ENCODE results near the gene ARHGEF4.

ARHGEF4 gene

GRCh38 chr2:130847776-130848525, 11.2 kb downstream of the ARHGEF4 start:
- Histone ChIP-seq H3K9ac (ENCODE audit: low read length) (no peak overlapping the region), H3K9me2 (replicated peaks; ENCODE audit: insufficient read depth, low read length) (no peaks in the 10 kb centered on the region), H3K36me3 (replicated peaks; ENCODE audit: insufficient read depth, low read length) (no peaks in the 10 kb centered on the region), H3K4me3 (ENCODE audit: low read length) (no peak overlapping the region), H3K27me3 (replicated peaks; ENCODE audit: insufficient read depth, low read length) (no peaks in the 10 kb centered on the region), H3K4me1 (ENCODE audit: low read length) (no peaks in the 10 kb centered on the region), H4K20me1 (ENCODE audit: insufficient read depth, low read length) (no peaks in the 10 kb centered on the region), H3F3A (ENCODE audit: insufficient read depth, low read length) (no peaks in the 10 kb centered on the region), H3K4me2 (ENCODE audit: low read depth, low read length) (no peak overlapping the region), H2AFZ (ENCODE audit: low read length) (no peak overlapping the region), H3K27ac (ENCODE audit: low read length) (no peak overlapping the region), H3K79me2 (ENCODE audit: low read length) (no peaks in the 10 kb centered on the region), H3K9me3 (replicated peaks; ENCODE audit: insufficient read depth, low read length) (no peaks in the 10 kb centered on the region)
- no peak for DNase-seq
- no peak for TF ChIP-seq CTCF (IDR thresholded peaks at IDR 0.05; ENCODE audit: low read length)
- TF ChIP-seq EZH2 (optimal IDR thresholded peaks at IDR 0.05; ENCODE audit: low read depth, low read length): no peak

GRCh38 chr2:130848526-130849210, 12.0 kb downstream of the ARHGEF4 start:
- no peak for DNase-seq
- Histone ChIP-seq H3K4me3 (ENCODE audit: low read length) (no peak overlapping the region), H3K27ac (ENCODE audit: low read length) (no peak overlapping the region), H3K9ac (ENCODE audit: low read length) (no peak overlapping the region), H4K20me1 (ENCODE audit: insufficient read depth, low read length) (no peaks in the 10 kb centered on the region), H3K27me3 (replicated peaks; ENCODE audit: insufficient read depth, low read length) (no peaks in the 10 kb centered on the region), H3K9me3 (replicated peaks; ENCODE audit: insufficient read depth, low read length) (no peaks in the 10 kb centered on the region), H3K4me1 (ENCODE audit: low read length) (no peaks in the 10 kb centered on the region), H3K79me2 (ENCODE audit: low read length) (no peaks in the 10 kb centered on the region), H3F3A (ENCODE audit: insufficient read depth, low read length) (no peaks in the 10 kb centered on the region), H2AFZ (ENCODE audit: low read length) (no peak overlapping the region), H3K4me2 (ENCODE audit: low read depth, low read length) (no peak overlapping the region), H3K9me2 (replicated peaks; ENCODE audit: insufficient read depth, low read length) (no peaks in the 10 kb centered on the region), H3K36me3 (replicated peaks; ENCODE audit: insufficient read depth, low read length) (no peaks in the 10 kb centered on the region)
- TF ChIP-seq EZH2phosphoT487 (IDR thresholded peaks at IDR 0.05; ENCODE audit: low read length) (no peak), EZH2 (optimal IDR thresholded peaks at IDR 0.05; ENCODE audit: low read depth, low read length) (no peak), CTCF (IDR thresholded peaks at IDR 0.05; ENCODE audit: low read length) (no peak)

GRCh38 chr2:130849896-130850787, 13.4 kb downstream of the ARHGEF4 start:
- Histone ChIP-seq H3K4me2 (ENCODE audit: low read depth, low read length) (no peak overlapping the region), H4K20me1 (ENCODE audit: insufficient read depth, low read length) (no peaks in the 10 kb centered on the region), H3K4me3 (ENCODE audit: low read length) (no peak overlapping the region), H3F3A (ENCODE audit: insufficient read depth, low read length) (no peaks in the 10 kb centered on the region), H3K27ac (ENCODE audit: low read length) (no peak overlapping the region), H3K79me2 (ENCODE audit: low read length) (no peaks in the 10 kb centered on the region), H2AFZ (ENCODE audit: low read length) (no peak overlapping the region), H3K36me3 (replicated peaks; ENCODE audit: insufficient read depth, low read length) (no peaks in the 10 kb centered on the region), H3K9me2 (replicated peaks; ENCODE audit: insufficient read depth, low read length) (no peaks in the 10 kb centered on the region), H3K27me3 (replicated peaks; ENCODE audit: insufficient read depth, low read length) (no peaks in the 10 kb centered on the region), H3K9me3 (replicated peaks; ENCODE audit: insufficient read depth, low read length) (no peaks in the 10 kb centered on the region), H3K4me1 (ENCODE audit: low read length) (no peaks in the 10 kb centered on the region), H3K9ac (ENCODE audit: low read length) (no peak overlapping the region)
- no peak for DNase-seq
- TF ChIP-seq EZH2phosphoT487 (IDR thresholded peaks at IDR 0.05; ENCODE audit: low read length): no peak
- TF ChIP-seq CTCF (IDR thresholded peaks at IDR 0.05; ENCODE audit: low read length): no peak
- TF ChIP-seq EZH2 (optimal IDR thresholded peaks at IDR 0.05; ENCODE audit: low read depth, low read length): no peak
